Fibroblast of lung (primary cell): Measurements from ENCODE around the gene CUBN.

ENCODE experiments used
- CTCF ChIP-seq, 2 donors: IDR thresholded peaks in 1 of 2; conservative IDR thresholded peaks in 1 of 2; 1 replicate in 1 of 2; 2 replicates in 1 of 2; pipeline ENCODE4 v1.5.1; 2011 to 2012; ENCODE audit warnings: low read length in 2 of 2, control low read depth in 1 of 2, inconsistent platforms in 1 of 2, low read depth in 1 of 2, mild to moderate bottlenecking in 1 of 2
- EZH2 ChIP-seq: IDR thresholded peaks from 2 replicates; pipeline ENCODE4 v1.5.1; 2012; ENCODE audit warnings: low read length, control low read depth, mild to moderate bottlenecking; ENCODE audit errors: missing control alignments

DNA sequence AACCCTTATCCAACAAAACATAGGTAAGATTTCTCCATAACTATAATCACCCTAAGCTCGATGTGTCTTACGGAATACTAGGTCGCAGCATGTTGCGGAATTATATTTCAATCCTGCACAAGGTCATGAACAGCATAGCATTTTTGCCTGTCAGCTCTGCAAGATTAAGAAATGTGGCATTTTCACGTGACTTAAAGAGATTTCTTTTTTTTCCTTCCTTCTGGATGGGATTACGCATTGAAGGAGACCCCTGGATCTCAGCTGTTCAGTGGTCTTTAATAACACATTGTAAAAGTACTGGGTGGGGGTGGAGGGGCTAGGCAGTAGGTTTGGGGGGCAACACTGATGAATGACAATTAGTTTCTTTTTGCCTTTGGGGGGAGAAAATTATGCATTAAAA is 106.7 kb downstream of the CUBN start:
- TF ChIP-seq CTCF (conservative IDR thresholded peaks at IDR 0.05 in 1 of 2, IDR thresholded peaks at IDR 0.05 in 1 of 2; ENCODE audit: low read depth in 1 of 2, low read length in 2 of 2), result no peak
- no peak for TF ChIP-seq EZH2
